Stimulated activated CD8-positive, alpha-beta memory T cell treated with anti-CD3 and anti-CD28 coated beads, Interleukin-12 subunit alpha, Interleukin-12 subunit beta, amount 100 ng/mL, for 24 hours (primary cell): ENCODE measurements around the gene CRYGS.
A peak's percentile ranks its signal among the peaks of the same experiment; 100 is the strongest.
"Not testable (repeated sequence)": the region's sequence is repeated elsewhere in the genome, so short reads cannot be mapped to it uniquely, and the experiment has no call there.

ENCODE experiments used
- DNase-seq: peaks from one replicate; pipeline ENCODE4 v3.0.0-alpha.2; 2020; ENCODE audit errors: extremely low read depth

Gene CRYGS

DNA sequence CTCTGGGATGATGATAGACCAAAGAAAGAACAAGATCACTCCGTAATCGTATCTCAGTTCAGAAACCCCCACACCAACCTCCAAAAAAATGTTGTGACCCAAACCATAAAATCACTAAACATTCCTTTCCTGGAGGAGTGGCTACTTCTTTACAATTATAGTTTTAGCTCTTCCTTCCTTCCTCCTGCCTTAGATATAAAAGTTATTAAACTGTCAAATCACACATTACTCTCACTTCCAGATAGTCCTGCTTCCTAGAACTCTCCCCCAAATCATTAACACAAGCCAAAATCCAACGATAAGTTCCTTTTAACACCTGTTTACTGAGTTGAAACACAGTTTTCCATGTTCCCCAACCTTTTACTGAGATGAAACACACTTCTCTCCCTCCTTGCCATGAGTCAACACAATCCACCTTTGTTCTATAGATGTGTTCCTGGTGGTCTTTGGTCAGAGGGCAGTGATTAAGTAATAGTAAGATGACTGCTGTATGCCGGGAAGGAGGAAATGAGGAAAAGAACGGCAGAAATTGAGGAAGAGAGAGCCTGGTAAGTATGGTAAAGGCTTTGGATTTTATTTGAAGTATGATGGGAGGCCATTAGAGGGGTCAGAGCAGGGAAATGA is 8.3 kb upstream of the CRYGS start:
- no peak for DNase-seq

DNA sequence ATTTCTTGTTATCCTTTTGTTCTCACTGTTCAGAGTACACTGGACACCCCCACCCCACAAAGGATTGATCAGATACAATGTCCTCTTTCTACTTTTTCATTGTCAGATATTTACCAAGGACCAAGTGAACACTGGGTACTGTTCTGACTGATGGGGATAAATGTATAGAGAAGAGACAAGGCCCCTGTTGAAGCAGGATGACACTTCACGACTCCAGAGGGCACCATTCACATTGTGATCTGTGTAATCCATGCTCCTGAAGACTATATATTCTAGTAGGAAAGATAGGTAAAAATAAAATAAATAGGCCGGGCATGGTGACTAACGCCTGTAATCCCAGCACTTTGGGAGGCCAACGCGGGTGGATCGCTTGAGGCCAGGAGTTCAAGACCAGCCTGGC is 7.2 kb upstream of the CRYGS start:
- no peak for DNase-seq

GRCh38 chr3:186549497-186549896 is 5.3 kb upstream of the CRYGS start:
- DNase-seq, result no peak

- DNase-seq, result no peak
These were observed 3.3 kb downstream of the CRYGS start for GRCh38 chr3:186540835-186541226.

- peak; percentile 42 for DNase-seq
These were observed 3.9 kb downstream of the CRYGS start for GRCh38 chr3:186540221-186540834.

GRCh38 chr3:186538779-186539178 is 5.4 kb downstream of the CRYGS start:
- no peak for DNase-seq

DNA sequence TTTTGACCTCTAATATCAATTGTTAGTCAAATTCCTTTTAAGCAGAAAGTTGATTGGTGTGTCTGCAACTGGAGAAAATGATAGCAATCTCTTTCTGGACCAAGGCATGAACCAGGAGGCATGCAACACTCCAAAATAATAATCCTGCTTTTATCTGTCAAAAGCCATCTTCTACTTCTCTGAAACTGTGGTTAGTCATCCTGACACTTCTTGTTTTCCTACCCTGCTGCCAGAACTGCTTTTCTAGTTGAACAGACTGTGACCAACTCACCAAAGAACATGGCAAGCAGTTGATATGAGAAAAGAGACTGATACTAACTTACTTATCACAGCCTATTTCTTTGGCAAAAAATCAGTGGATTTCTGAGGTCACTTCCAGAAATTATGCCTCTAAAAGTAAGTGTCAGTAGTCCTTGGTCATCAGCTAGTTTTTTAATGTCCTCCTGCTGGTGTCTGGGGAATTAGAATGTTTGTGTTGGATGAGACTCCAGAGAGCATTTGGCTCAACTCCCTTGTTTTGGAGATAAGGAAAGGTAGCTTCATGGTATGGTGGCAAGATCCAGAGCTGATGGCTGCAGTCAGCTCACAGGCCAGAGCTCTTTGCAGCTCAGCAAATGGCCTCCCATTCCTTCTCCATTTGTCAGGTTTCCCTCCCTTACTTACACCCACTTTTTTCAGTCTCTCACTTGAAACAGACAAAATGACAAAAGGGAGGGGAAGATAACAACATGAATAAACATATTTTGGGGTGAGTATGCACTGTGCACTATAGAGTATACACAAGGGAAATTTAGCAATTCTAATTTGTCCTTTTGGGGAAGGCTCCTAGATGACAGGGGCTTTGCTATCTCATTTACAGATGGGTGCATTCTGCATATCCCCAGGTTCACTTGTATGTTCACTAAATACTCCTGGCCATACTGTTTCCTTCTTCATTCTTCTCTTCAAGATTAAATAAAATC is 7.0 kb downstream of the CRYGS start:
- DNase-seq, result no peak

DNA sequence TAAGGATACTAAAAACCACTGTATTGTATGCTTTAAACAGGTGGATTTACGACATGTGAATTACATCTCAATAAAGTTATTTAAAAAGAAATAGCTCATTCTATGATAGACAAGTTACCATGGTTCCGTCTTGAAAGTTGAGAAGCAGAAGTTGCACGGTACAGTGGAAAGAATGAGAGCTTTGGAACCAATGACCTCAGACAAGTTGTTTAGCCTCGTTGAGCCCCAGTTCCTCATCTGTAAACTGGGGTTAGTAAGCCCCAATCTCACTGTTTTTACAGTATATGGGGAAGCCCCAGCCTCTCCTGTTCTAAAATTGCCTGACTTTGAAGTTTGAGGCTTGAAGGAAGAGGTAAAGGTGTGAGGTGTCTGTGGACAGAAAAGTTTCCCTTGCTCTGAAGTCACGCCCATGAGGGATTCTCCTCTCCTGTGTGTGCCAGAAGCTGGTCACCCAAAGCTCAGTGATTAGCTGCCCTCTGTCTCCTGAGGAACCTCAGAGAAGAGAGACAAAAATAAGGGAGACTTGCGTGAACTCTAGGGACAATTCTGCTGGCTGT is 10.0 kb downstream of the CRYGS start:
- no peak for DNase-seq

GRCh38 chr3:186532598-186533072 is 11.5 kb downstream of the CRYGS start:
- no peak for DNase-seq

GRCh38 chr3:186531694-186532093 is 12.5 kb downstream of the CRYGS start:
- not testable (repeated sequence) for DNase-seq

DNA sequence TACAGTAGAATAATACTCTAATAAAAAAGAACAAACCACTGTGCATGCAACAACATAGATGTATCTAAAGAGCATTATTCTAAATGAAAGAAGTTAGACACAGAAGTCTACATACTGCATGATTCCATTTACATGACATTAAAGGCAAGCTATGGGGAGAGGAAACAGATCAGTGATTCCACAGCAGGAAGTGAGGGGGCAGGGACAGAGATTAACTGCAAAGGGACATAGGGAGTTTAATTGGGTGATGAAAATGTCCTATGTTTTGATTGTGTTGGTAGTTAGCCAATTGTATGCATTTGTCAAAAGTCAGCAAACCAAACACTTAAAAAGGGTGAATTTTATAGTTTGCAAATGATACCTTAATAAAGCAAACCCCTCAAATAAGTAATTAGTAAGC is 13.8 kb downstream of the CRYGS start:
- DNase-seq, result no peak

GRCh38 chr3:186529201-186529999 is 14.8 kb downstream of the CRYGS start:
- DNase-seq, result no peak

DNA sequence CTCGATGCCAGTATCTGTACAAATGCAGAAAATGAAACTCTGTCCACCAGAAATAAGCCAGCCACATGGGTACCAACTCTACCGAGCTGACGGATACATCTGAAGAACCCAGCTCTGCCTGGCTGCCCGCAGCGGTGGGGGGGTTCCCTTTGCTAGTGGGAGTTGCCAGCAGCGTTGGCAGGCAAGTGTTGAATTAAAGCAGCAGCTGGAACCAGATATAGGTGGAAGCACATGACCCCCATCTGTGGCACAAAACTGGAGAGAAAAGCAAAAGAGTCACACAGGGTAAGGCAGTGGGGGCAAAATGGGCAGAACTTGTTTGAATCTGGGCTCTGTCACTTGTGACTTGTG is 17.9 kb downstream of the CRYGS start:
- DNase-seq, result no peak

GRCh38 chr3:186525369-186526255 is 18.6 kb downstream of the CRYGS start:
- no peak for DNase-seq

DNA sequence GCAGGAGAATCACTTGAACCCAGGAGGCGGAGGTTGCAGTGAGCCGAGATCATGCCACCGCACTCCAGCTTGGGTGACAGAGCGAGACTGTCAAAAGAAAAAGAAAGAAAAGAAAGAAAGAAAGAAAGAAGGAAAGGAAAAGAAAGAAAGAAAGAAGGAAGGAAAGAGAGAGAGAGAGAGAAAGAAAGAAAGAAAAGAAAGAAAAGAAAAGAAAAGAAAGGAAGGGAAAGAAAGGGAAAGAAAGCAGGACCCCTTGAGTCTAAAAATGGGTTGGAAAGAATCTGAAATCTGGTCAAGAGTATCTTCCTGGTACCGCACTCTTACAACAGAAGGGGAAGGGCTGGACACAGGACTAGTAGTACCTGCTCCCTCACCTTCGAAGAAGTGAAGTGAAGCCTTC is 19.6 kb downstream of the CRYGS start:
- no peak for DNase-seq

DNA sequence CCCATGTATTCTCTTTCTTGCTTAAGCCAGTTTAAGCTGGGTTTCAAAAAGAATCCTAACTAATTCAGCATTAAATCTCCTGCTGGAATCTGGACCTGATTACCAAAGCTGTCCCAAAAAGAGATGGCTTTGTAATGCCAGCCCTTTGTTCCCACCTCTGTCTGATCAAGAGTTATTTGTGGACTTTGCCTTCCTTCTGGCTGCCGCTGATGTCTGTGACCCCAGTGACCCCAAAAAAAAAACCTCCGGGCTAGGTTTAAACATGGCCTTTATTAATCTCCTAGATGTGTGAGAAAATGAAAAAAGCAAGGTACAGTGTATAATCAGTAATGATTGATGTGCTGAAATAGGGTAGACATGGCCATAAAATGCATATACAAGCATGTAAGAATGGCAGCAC is 20.7 kb downstream of the CRYGS start:
- no peak for DNase-seq

GRCh38 chr3:186523022-186523421 is 21.2 kb downstream of the CRYGS start:
- DNase-seq, result no peak

GRCh38 chr3:186520957-186521842 is 23.0 kb downstream of the CRYGS start:
- DNase-seq, result no peak

DNA sequence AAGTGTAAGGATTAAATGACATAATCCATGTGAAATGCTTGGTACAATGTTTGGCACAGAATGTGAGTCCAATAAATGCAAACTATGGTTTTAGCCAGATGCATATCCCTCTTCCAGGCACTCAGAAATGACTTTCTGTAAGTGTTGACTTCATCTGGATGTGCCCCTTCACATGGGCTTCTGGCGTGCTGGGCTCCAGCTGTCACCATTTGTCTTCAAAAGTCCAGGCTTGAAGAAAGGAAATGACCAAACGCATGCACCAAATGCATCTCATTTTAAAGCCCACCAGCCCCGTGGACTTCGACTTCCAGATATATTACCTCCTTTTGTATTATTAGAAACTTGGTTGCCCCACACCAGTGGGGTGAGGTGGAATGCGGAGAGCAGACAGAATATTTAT is 23.7 kb downstream of the CRYGS start:
- DNase-seq, result no peak
